Hematopoietic multipotent progenitor cell treated with erythropoietin and hydrocortisone succinate and interleukin-3 and kit ligand, for 17 days (in vitro differentiated cells): ENCODE results near the gene ROMO1.
A peak's percentile ranks its signal among the peaks of the same experiment; 100 is the strongest.

Experiments
- DNase-seq: peaks from one replicate; pipeline ENCODE4 v3.0.0-alpha.2; 2015; ENCODE audit warnings: low spot score

The ROMO1 gene

DNA sequence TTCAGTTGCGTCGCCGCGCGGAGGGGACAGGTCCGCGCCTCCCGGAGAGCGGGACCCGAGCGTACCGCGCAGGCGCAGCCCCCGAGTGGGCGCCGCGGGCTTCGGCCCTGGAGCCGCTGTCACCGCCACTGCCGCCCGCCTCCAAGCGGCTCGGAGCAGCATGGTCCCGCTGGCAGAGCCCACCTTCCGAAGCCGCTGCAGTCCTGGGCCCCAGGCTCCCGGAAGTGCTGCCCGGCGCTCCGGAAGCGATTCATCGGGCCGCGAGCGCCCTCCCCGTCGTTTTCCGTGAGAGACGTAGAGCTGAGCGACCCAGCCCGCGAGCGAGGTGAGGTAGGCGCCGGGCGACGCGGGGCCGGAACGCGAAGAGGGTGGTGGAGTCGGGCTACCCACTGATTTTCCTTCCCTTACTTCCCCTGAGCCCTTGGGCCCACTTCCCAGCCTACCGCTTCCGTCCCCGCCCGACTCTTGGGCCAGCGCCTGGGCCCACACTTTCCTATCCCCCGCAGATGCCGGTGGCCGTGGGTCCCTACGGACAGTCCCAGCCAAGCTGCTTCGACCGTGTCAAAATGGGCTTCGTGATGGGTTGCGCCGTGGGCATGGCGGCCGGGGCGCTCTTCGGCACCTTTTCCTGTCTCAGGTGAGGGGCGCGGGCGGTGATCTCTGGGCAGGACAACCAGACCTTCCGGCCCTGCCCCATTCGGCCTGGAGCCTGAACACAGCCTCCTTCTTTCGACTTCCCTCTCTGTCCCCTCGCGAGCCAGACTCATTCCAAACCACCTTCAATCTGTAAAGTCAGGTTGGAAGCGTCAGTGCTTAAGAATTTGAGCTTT lies at the start of gene ROMO1, which contains the start of gene NFS1:
ROMO1 (plus strand) TSS at position 279 of the 830 bp plus-strand sequence; CDS start at position 507, 228 bp downstream.
NFS1 (minus strand) TSS at position 226 of the 830 bp plus-strand sequence; CDS start at position 162, 64 bp downstream.
- DNase-seq: peak; percentile 75

DNA sequence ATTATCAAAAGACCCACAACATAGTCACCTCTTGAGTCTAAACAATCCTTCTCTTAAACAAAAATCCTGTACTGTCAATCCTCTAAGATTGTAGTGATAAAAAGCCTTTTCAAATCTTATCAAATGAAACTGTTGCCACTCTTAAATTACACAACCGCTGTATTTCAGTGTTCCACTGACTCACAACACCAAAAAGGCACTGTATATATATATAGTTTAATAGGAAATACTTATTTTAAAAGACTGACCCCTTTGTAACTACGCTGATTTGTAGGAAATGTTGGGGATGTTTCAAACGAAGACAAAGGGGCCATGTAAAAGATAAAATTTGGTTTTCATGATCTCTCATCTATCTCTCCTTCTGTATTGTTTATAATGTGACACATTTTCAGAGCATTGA lies 48.6 kb upstream of the ROMO1 start:
- no peak for DNase-seq

DNA sequence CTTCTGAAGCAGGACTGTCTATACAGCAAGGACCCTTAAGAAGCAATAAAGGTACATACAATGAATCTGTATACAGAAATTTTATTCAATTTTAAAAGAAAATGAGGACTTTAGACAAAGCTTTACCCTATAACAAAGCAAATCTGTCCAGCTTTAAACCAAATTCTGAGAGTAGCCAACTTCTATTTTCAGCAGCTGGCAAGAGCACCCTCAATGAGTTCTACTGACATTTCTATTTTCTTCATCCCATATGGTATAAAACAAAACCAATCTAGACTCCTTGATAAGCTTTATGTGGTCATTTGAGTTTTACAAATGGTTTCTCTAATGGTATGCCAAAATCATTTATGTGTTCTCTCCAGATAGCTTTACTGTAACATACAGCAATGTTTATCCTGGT lies 47.2 kb upstream of the ROMO1 start:
- no peak for DNase-seq

DNA sequence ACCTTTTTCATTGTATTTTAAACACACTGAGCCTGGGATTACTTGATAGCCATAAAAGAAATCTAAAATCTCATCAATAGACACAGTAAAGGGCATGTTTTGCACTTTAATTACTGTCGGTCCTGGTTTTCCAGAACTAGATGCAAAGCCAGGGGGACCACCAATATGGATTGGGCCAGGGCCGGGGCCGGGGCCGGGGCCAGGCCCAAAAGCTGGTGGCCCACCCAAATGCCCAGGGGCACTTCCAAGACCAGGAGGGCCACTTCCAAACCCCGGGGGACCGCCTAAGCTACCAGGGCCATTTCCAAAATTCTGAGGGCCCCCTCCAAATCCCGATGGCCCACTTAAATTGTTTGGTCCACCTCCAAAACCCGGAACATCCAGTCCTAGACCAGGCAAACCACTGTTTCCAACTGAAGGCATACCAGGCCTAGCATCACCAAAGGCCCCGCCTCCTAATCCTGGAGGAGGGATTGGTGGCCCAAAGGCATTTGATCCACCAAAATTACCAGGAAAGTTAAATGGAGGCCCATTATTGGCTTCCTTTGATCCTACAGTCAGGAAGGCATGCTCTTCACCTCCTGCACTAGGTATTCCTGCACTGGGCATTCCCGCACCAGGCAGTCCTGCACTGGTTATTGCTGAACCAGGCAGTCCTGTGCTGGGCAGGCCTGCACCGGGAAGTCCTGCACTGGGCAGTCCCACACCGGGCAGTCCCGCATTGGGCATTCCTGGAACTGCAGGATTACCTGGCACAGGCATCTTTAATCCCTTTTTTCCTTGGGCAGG lies 46.4 kb upstream of the ROMO1 start:
- DNase-seq: no peak

DNA sequence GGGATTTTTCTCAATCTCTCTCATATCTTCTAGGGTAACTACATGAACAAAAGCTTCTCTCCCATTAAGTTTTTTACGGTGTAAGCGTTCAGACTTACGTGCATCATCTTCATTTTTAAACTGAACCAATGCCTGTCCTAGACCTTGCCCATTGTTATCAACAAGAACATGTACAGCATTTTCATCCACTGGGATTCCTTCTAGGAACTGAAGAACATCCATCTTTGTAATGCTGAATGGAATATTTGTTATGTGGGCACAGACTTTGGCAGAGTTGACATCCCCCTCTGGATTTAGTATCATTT lies 45.8 kb upstream of the ROMO1 start:
- DNase-seq: no peak

DNA sequence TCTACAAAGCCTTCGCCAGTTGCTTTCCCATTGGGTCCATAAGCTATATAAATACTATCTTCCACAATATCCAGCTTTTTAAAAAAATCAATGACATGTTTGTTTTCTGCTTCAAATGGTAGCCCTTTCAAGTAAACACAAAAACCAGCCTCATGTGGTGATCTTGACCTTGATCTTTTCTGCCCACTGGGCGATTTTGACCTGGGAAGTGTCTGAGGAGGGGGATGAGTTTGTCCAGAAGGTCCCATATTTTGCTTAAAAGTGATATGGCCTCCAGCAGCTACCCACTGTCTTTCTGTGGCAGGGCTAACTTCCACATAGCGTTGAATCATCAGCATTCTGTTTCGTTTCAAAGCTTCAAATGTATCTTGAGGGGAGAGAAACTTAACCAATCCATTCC lies 45.3 kb upstream of the ROMO1 start:
- no peak for DNase-seq

DNA sequence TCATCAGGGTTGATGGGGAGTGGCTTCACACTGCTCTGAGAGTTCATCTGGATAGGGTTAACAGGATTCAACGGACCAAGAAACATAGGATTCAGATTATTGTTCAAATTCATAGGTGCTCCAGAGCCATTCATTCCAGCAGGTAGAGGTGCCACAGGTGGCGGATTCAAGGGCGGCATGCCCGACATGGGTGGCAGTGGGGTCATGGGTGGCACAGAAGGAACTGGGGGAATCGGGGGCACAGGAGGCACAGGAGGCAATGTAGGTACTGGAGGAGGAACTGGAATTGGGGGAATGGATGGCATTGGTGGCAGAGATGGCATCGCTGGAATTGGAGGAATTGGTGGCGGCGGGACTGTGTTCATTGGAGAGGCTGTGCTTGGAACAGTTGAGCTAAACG lies 44.8 kb upstream of the ROMO1 start:
- no peak for DNase-seq

DNA sequence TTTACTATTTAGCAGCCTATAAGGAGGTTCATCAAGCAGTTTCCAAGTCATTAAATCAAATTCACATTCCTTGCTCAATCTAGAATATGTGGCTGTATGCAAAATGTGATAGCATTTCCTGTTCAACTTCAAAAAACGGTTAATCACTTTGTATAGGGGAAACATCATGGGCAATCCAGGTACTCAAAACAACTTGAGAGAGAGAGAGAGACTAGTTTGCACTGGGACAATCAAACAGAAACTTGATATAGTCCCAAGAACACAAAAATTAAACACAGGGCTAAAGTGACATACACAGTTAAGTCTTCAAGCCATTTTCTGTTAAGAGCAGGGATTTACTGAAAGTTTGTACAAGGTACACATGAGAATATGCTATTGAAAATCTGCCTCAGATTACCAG lies 41.9 kb upstream of the ROMO1 start:
- DNase-seq: no peak

DNA sequence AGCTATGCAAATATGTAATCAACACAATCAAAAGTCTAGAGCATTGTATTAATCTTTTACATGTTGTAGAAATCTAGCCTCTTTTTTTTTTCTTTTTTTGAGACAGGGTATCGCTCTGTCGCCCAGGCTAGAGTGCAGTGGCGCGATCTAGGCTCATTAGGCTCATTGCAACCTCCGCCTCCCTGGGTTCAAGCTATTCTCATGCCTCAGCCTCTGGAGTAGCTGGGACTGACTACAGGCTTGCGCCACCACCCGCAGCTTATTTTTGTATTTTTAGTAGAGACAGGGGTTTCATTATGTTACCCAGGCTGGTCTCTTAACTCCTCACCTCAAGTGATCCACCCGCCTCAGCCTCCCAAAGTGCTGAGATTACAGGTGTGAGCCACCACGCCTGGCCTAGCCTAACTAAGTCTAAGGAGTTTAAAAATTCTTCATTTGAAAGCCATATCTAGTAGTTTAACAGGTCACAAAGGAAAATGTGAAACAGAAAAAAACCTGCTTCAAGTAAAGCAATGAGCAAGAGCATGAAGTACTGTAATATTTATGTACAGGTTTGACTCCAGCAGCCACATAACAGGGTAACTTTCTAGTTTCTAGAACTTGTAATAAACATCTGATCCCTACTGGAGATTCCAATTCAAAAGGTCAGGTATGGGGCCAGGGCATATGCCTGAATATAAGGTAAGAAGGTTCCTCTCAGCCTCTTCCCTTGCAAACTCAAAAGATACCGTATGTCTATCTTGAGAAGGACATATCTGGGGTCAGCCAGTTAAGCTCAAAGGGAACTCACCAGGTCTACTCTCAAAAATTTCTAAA lies 38.9 kb upstream of the ROMO1 start:
- no peak for DNase-seq

DNA sequence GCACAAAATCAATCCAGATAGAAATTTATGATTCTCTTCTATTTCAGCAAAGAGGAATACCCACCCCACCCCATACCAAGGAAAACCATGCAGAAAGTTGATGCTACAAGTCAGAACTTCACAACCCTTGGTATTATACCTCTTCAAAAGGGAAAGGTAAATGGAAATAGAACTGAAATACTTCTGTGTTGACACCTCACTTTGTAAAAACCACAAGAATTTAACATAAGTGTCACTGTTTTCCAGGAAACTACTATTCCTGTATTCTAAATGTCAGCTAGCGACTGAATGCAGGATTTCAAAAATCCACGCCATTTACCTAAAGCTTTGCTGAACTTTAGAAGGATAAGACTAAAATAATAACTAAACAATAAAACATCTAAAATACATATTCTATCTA lies 38.2 kb upstream of the ROMO1 start:
- DNase-seq: no peak

DNA sequence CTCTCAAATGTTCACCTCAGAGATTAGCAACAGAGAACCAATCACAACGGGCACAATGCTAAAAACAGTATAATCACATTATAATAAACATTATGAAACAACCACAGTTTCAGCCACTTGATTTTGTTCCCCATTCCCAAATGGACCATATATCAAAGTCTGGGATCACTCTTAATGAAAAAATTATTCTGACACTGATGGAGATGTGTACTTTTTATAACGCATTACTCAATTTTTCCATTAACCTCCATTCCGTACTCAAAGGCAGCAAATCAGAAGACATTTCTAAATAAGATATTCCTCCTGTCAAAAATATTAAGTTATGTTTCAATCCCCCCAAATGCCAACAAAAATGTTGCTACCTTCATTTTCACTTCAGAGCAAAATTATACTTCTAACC lies 37.3 kb upstream of the ROMO1 start:
- no peak for DNase-seq

DNA sequence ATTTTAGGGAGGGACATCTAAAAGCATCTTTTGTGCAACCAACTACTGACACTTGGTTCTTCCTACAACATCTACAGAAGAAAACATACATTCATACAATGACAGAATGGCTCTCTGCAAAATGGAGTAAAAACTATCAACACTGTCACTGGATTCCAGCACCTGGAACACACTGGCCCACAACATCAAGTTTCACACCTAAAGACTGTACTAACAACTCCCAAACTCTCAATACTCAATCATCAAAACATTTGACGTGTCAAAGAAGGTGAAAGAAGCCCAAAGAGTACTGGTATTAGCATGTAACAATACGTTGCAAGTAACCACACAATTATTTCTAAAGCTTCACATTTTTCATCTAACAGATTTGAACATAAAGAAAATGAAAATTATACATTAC lies 36.7 kb upstream of the ROMO1 start:
- no peak for DNase-seq

DNA sequence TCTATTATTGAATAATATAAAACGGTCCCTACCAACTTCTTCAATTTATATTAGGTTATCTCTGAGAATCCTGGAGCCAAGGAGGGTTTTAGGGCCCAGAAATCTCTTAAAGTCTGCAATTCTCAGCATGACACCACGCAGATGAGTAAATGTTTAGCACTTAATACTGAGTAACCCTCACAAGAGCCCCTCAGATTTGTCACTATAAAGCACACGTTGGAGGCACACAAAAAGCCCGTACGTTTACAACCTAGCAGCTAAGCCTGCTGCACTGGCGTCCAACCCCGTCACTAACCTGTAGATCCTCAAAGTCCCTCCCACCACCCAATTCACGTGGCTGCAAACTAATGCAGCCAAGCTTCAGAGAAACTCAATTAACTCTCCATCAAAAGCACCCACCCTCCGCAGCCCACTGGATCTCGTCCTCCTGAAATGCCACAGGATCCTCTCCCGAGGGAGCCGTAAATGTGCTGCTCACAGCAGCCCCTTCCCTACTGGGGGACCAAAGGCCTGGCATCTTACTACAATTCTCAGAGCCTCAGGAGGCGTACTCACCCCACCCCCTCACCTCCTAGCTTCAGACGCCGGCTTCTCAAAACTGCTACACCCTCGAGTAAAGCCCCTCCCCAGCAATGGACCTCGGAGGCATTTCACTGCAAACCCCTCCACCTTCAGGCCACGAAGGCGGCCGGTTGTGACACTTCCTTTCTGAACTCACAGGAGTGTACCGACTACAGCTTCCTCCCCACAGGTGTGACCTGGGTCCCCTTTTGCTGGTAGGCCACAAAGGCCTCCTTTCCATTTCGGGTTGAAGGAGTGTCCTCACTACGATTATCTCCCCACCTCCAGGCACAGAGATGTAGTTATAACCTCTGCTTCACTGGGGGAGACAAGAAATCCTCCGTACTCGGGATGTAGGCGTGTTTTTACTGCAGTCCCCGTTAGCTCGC lies 35.4 kb upstream of the ROMO1 start:
- peak; percentile 38 for DNase-seq

DNA sequence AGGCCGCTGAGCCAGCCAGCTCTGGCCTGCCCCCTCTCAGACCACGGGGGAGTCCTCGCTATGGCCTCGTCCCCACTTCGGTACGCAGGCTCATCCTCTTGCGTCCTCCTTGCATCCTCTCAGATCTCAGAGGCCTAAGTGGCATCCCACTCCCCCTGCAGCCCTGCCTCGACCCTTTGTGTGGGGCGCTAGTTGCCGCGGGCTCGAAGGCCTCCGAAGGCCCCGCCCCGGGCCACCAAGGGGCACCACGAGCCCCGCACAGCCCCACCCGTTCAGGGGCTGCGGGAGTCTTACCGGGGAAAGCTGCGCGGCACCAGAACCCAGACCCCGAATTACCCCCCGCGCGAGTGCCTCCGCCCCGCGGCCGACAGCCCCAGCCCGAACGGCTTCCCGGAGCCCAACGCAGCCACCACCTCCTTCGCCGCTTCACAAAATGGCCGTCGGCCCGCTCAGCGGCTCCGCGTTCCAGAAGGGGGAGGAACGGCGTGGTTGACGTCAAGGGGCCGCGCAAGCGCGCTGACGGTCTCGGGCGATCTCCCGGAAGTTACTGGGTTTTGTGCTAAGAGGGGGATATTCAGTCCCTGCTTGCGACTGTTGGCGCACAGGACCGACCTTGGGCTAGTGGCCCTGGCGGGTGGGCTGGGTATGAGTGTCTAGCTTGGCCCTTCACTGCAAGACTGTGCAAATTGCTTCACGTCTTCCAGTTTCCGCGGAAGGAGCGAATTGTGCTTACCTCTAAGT lies 34.6 kb upstream of the ROMO1 start, which contains the start of the genes CPNE1 and RBM12:
CPNE1 (minus strand) TSS at position 435 of the 741 bp plus-strand sequence. CDS start 31,977 bp downstream, outside the sequence.
RBM12 (minus strand) TSS at position 435 of the 741 bp plus-strand sequence. CDS start 9,578 bp downstream, outside the sequence.
- DNase-seq: peak; percentile 95

DNA sequence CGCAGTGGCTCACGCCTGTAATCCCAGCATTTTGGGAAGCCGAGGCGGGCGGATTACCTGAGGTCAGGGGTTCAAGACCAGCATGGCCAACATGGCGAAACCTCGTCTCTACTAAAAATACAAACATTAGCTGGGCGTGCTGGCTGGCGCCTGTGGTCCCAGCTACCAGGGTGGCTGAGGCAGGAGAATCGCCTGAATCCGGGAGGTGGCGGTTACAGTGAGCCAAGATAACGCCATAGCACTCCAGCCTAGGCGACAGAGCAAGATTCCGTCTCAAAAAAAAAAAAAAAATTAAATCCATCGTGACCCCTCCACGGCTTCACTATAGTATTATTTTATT lies 33.3 kb upstream of the ROMO1 start:
- DNase-seq: no peak

DNA sequence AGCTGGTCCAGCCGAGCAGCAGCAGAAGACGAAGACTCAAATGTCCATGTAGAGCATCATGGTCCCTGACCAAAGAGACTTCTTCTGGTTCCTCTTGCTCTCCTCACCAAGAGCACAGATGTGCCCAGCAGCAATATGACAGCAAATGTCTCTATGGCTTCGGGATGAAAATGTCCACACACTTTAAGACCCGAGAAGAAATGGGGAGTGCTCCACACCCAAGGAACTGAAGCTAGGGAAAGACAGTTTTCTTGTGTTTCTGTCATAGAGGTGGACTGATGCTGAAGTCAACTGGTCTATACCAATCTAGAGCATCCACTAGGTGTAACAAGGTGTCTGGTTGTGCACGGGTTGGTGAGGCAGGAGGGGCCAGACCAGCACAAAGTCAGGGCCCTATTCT lies 30.0 kb upstream of the ROMO1 start:
- no peak for DNase-seq

DNA sequence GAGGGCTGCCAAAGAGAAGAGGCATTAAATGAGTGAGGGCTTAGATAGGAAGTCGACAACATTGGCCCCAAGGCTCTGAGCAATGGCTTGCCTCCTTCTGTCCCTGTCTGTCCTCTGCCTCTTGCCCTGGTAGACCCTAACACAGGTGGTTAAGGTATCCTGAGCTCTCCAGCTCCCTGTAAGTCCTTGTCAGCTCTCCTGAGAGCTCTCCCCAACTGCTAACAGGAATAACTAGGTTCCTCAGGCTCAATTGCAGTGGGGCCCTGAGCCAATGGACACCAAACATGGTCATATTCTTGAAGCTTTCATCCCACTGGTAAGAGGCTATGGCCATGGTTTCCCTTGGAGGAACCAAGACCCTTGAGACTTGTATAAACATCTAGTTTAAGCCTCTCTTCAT lies 29.5 kb upstream of the ROMO1 start:
- DNase-seq: peak; percentile 3

DNA sequence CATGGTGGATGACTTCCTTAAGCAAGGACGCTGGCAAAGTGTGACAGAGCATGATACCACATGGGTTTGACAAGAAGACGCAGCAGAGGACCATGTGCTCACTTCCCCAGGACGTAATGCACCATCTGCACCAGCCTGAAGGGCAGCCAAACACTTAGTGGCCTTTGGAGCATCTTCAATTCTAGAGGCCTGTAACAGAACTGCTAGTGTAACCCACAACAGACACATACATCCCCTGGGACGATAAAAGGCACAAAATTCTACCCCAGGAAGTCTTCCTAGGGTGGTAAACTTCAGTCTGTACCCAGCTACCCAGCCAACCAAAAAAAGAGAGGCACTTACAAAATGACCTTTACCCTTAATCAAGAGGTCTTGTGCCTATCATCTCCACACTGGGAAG lies 25.3 kb upstream of the ROMO1 start:
- DNase-seq: peak; percentile 3

DNA sequence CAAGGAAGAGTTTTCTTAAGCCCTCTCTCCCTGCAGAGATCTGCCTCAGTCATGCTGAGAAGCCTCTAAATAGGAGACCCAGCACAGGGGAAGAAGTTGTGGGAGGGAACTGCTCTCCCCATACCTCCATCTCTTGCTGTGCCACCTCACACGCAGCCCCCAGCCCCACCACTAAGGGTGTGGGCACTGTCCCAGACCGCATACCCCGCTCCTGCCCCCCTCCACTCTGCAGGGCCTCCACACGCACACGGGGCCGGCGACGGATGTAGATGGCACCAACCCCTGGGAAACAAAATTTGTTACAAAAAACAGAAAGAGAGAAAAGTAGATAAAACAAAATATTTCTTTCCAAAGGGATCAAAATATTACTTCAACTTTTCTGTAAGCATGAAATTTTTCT lies 24.3 kb upstream of the ROMO1 start:
- DNase-seq: no peak

DNA sequence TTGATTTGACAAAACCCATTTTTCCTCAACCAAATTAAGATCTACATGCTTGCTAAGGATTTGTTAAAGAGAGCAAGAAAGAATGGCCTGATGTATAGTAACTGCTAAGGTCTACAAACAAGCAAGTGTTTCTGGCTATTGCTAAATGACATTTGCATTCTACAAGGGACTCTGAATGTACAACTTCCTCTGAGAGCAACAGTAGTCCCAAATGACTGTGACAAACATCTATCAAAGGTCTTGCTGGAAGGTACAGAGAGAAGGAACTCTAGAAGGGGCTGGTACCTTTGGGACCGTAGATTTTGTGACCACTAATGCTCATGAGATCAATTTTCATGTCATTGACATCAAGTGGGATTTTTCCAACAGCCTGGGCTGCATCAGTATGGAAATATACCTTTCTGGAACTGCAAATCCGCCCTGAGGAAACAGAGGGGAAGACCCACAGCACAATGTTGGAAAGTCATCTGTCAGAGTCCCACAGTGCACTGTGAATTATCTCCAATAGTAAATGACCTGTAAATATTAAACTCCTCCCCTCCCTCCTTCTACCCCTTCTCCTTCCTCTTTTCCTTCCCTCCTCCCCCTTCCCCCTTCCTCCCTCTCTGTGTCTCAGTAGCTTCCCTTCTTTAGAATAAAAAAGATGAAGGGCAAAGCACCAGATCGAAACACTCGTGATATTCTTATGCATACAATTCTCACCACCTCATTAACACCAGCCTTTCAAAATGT lies 18.6 kb upstream of the ROMO1 start:
- no peak for DNase-seq
